C4-2B (cell line): ENCODE measurements around the gene PAMR1.
A peak's percentile ranks its signal among the peaks of the same experiment; 100 is the strongest.

Source experiments
- ZFX ChIP-seq: fragments of 450-650 bp; IDR thresholded peaks from 2 replicates; pipeline ENCODE4 v1.6.1; 2017
- TF ChIP-seq, protein P1 (sequence below): fragments of 450-650 bp; conservative IDR thresholded peaks from 2 replicates; pipeline ENCODE4 v1.5.1; 2017; ENCODE audit warnings: mild to moderate bottlenecking

DNA sequence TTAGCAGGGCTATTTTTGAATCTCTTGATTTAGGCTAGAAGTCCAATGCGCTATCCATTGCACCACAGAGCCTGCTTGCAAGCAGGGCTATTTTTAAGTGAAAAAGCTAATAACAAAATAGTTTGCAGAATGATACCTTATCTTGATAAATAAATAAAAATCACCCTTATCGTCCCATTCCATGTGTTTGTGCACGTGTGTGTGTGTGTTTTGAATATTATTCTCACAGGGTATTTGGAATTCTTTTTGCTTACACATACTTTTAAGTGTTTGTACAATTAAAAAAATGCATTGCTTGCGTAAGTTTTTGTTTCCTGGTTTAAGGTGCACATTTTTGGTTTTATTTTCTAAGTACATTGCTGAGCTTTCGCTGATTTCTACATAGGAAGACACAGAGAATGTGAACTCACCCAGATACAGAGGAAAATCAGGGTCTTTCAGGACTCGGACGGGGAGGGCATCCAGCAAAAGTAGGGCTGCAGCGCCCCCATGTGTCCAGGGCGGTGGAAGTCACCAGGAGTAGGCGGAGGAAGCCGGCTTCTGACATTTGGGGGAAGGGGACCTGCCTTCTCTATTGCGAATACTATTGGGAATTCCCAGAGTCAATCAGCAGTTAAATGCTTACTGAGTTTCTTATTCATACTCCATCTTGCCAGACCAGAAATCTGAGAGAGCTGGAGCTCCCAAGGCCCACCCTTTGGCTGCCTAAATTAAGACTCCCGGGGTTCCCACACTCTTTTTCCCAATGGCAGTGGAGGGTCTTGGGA, 133.3 kb downstream of the PAMR1 start:
- TF ChIP-seq, protein P1, sequence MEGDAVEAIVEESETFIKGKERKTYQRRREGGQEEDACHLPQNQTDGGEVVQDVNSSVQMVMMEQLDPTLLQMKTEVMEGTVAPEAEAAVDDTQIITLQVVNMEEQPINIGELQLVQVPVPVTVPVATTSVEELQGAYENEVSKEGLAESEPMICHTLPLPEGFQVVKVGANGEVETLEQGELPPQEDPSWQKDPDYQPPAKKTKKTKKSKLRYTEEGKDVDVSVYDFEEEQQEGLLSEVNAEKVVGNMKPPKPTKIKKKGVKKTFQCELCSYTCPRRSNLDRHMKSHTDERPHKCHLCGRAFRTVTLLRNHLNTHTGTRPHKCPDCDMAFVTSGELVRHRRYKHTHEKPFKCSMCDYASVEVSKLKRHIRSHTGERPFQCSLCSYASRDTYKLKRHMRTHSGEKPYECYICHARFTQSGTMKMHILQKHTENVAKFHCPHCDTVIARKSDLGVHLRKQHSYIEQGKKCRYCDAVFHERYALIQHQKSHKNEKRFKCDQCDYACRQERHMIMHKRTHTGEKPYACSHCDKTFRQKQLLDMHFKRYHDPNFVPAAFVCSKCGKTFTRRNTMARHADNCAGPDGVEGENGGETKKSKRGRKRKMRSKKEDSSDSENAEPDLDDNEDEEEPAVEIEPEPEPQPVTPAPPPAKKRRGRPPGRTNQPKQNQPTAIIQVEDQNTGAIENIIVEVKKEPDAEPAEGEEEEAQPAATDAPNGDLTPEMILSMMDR: peak; percentile 94
- no peak for TF ChIP-seq ZFX
